HEK293T (cell line): ENCODE results near the gene JARID2.

Experiments used
- CTCF ChIA-PET: fragments of 350-600 bp; formaldehyde crosslinking; extraction: SDS; loops from one replicate; lab custom pipeline; 2021; ENCODE audit warnings: antibody characterized with exemption, inconsistent platforms; lab: Yijun Ruan, JAX
- POLR2A ChIA-PET: fragments of 350-600 bp; formaldehyde crosslinking; extraction: SDS; loops from one replicate; lab custom pipeline; 2020; ENCODE audit warnings: antibody characterized with exemption, inconsistent platforms; lab: Yijun Ruan, JAX
- DNase-seq: peaks from one replicate; pipeline ENCODE4 v3.0.0; 2012; ENCODE audit warnings: mixed read lengths; ENCODE audit errors: extremely low spot score
- ARNT ChIP-seq: fragments of 450-650 bp; IDR thresholded peaks from 2 replicates; pipeline ENCODE4 v1.6.1; 2017; ENCODE audit warnings: mild to moderate bottlenecking
- BHLHE40 ChIP-seq: fragments of 450-650 bp; IDR thresholded peaks from 2 replicates; pipeline ENCODE4 v1.6.1; 2016; ENCODE audit warnings: mild to moderate bottlenecking, moderate library complexity, borderline replicate concordance
- CTBP1 ChIP-seq: fragments of 450-650 bp; IDR thresholded peaks from 2 replicates; pipeline ENCODE4 v1.6.1; 2016; ENCODE audit warnings: borderline replicate concordance
- ELF4 ChIP-seq: fragments of 450-650 bp; IDR thresholded peaks from 2 replicates; pipeline ENCODE4 v1.6.1; 2017; ENCODE audit warnings: antibody characterized with exemption
- FOXA1 ChIP-seq: fragments of 450-650 bp; IDR thresholded peaks from 2 replicates; pipeline ENCODE4 v1.6.1; 2016; ENCODE audit warnings: mild to moderate bottlenecking
- FOXK2 ChIP-seq: fragments of 450-650 bp; IDR thresholded peaks from 2 replicates; pipeline ENCODE4 v1.6.1; 2016; ENCODE audit warnings: mild to moderate bottlenecking
- FOXM1 ChIP-seq: fragments of 450-650 bp; IDR thresholded peaks from 2 replicates; pipeline ENCODE4 v1.6.1; 2017; ENCODE audit warnings: mild to moderate bottlenecking, borderline replicate concordance
- HDGF ChIP-seq: fragments of 450-650 bp; IDR thresholded peaks from 2 replicates; pipeline ENCODE4 v1.6.1; 2017; ENCODE audit warnings: antibody characterized with exemption, borderline replicate concordance
- L3MBTL2 ChIP-seq: fragments of 450-650 bp; conservative IDR thresholded peaks from 2 replicates; pipeline ENCODE4 v1.6.1; 2016; ENCODE audit warnings: mild to moderate bottlenecking
- LEF1 ChIP-seq: fragments of 450-650 bp; IDR thresholded peaks from 2 replicates; pipeline ENCODE4 v1.6.1; 2017; ENCODE audit warnings: mild to moderate bottlenecking, borderline replicate concordance
- NFRKB ChIP-seq: fragments of 450-650 bp; IDR thresholded peaks from 2 replicates; pipeline ENCODE4 v1.6.1; 2016; ENCODE audit warnings: mild to moderate bottlenecking, moderate library complexity
- SP1 ChIP-seq: fragments of 450-650 bp; IDR thresholded peaks from 2 replicates; pipeline ENCODE4 v1.6.1; 2017
- SUZ12 ChIP-seq: fragments of 450-650 bp; IDR thresholded peaks from 2 replicates; pipeline ENCODE4 v1.6.1; 2016; ENCODE audit warnings: mild to moderate bottlenecking
- TARDBP ChIP-seq: fragments of 450-650 bp; IDR thresholded peaks from 2 replicates; pipeline ENCODE4 v1.6.1; 2016
- ZNF384 ChIP-seq: fragments of 450-650 bp; IDR thresholded peaks from 2 replicates; pipeline ENCODE4 v1.6.1; 2016
- TF ChIP-seq, protein P1 (sequence below): fragments of 450-650 bp; IDR thresholded peaks from 2 replicates; pipeline ENCODE4 v1.6.1; 2016

The JARID2 gene

DNA sequence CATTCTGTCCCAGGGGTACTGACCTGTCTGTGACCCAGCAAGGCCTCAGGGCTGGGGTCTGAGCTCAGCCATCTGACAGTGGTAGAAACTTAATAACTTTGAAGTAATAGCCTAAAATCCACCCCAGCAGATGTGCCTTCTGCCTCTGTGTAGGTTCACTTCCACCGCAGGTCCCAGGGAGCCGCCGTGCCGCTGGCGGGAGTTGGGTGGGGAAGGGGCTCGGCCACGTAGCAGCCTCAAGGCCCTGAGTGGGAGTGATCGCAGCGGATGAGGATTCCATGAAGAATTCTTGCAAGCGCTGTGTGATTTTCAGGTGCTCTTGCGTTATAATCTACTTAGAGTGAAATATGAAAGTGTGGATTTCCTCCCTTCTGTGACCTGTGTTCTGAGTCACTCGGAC is 253.3 kb downstream of the JARID2 start:
- TF ChIP-seq CTBP1, result no peak
- TF ChIP-seq NFRKB, result no peak
- no peak for TF ChIP-seq HDGF
- TF ChIP-seq FOXK2, result no peak
- TF ChIP-seq L3MBTL2, result no peak
- TF ChIP-seq ARNT, result no peak
- TF ChIP-seq LEF1, result no peak
- TF ChIP-seq SUZ12, result no peak
- no peak for TF ChIP-seq ZNF384
- TF ChIP-seq TARDBP, result no peak
- TF ChIP-seq BHLHE40, result no peak
- no peak for TF ChIP-seq FOXM1
- no peak for TF ChIP-seq ELF4
- TF ChIP-seq, protein P1, sequence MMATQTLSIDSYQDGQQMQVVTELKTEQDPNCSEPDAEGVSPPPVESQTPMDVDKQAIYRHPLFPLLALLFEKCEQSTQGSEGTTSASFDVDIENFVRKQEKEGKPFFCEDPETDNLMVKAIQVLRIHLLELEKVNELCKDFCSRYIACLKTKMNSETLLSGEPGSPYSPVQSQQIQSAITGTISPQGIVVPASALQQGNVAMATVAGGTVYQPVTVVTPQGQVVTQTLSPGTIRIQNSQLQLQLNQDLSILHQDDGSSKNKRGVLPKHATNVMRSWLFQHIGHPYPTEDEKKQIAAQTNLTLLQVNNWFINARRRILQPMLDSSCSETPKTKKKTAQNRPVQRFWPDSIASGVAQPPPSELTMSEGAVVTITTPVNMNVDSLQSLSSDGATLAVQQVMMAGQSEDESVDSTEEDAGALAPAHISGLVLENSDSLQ, result no peak
- TF ChIP-seq FOXA1, result no peak
- TF ChIP-seq SP1, result no peak
- CTCF ChIA-PET, result no interaction called here
- DNase-seq, result no peak
- POLR2A ChIA-PET, result no interaction called here

DNA sequence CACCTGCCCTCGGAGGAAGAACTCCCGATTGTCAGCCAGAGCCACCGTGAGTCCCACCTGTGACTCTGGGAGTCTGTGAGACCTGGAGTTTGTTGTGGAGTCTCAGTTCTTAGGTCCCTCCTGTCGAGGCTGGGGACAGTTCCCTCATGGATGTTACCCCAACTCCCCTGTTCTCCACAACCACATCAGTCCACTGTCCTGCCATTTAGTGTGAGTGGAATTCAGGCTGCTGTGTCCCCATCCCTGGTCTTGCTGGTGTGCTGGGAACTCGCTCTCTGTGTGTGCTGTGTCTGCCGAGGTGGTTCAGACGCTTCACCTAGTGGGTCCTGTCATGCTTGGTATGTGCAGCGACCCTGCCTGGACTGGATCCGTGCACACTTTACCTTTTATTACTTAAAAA is 253.7 kb downstream of the JARID2 start:
- ChIA-PET POLR2A (no interaction called here), CTCF (no interaction called here)
- DNase-seq, result no peak
- TF ChIP-seq TARDBP (no peak), NFRKB (no peak), HDGF (no peak), FOXM1 (no peak), ZNF384 (no peak), SP1 (no peak), ELF4 (no peak), FOXK2 (no peak), LEF1 (no peak), CTBP1 (no peak), BHLHE40 (no peak), ARNT (no peak), L3MBTL2 (no peak)
- TF ChIP-seq, protein P1, result no peak

DNA sequence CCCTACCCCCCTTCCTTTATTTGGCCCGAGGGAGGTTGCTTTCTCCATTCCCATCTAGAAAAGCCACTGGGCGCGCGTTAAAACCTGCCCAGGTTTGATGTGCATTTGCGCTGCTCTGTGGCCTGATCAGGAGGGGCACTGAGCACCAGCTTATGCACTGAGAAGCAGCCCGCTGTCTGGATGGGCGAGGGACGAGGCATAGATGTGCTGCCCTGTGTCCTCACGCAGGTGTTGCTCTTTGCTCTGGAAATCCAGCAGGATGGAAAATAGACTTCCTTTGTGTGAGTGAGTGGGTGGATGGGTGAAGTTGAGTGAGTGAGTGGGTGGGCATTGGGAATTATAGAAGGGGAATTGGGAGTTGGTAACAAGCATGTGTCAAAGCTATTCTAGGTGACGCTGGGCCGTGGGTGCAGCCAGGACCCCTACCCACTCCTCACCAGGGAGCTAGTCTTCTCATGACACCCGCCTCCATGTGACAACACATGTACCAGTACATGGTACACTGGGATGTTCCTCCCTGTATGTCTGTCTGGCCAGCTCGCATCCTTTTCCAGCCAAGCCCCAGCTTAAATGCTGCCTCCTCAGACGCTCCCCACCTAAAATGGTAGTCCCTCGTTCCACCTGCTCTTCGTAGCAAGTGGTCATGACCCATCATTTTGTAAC is 254.3 kb downstream of the JARID2 start:
- CTCF ChIA-PET, result no interaction called here
- POLR2A ChIA-PET, result no interaction called here
- no peak for TF ChIP-seq CTBP1
- no peak for TF ChIP-seq SP1
- TF ChIP-seq BHLHE40, result no peak
- TF ChIP-seq HDGF, result no peak
- TF ChIP-seq ARNT, result no peak
- TF ChIP-seq, protein P1, result no peak
- TF ChIP-seq SUZ12, result no peak
- no peak for TF ChIP-seq ELF4
- no peak for TF ChIP-seq TARDBP
- no peak for TF ChIP-seq L3MBTL2
- TF ChIP-seq NFRKB, result no peak
- TF ChIP-seq FOXA1, result no peak
- TF ChIP-seq ZNF384, result no peak
- no peak for TF ChIP-seq FOXM1
- TF ChIP-seq LEF1, result no peak
- TF ChIP-seq FOXK2, result no peak
- no peak for DNase-seq

DNA sequence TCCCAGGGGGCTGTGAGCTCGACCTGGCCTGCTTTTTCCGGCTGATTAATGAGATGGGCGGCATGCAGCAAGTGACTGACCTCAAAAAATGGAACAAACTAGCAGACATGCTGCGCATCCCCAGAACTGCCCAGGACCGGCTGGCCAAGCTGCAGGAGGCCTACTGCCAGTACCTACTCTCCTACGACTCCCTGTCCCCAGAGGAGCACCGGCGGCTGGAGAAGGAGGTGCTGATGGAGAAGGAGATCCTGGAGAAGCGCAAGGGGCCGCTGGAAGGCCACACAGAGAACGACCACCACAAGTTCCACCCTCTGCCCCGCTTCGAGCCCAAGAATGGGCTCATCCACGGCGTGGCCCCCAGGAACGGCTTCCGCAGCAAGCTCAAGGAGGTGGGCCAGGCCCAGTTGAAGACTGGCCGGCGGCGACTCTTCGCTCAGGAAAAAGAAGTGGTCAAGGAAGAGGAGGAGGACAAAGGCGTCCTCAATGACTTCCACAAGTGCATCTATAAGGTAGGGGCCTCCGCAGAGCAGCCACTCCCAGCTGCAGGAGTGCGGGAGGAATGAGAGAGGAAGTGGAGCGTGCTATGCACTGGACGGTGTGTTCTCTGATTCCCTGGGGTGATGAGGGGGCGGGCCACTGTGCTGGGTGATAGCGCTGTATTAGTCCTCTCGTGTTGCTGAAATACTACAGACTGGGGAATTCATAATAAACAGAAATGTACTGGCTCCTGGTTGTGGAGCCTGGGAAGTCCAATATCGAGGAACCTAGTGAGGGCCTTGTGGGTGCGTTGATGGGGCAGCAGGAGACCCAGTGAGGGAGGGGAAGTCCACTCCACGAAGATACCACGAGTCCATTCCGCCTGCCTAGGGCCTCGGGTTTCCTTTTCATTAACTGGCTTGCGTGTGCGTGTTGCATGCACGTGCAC is 255.3 kb downstream of the JARID2 start:
- DNase-seq, result no peak

More for the DNA sequence above, 255.3 kb downstream of the JARID2 start:
- TF ChIP-seq ZNF384 (no peak), NFRKB (no peak), CTBP1 (no peak), L3MBTL2 (no peak), FOXK2 (no peak), SP1 (no peak), BHLHE40 (no peak), FOXM1 (no peak), FOXA1 (no peak), ELF4 (no peak), HDGF (no peak)
- TF ChIP-seq, protein P1, result no peak
- ChIA-PET CTCF (no interaction called here), POLR2A (no interaction called here)
